Adrenal gland (tissue), 12 donors: ENCODE measurements around the gene SMPD2. TPM values are rescaled to one million over a fixed set of nuclear protein-coding genes. Genes with fewer than 3 reads are reported as not detected.

Experiments used
- DNase-seq, 7 donors: peaks; one replicate each; pipeline ENCODE4 v3.0.0-alpha.2; 2019 to 2020
- H3K27ac ChIP-seq, 5 donors: fragments of 200-600 bp; sonication (generic) in 4 of 5; 1 replicate in 3 of 5; 2 replicates in 2 of 5; pipeline versions ENCODE4 v1.5.1 to v1.8.0; 2016 to 2020; ENCODE audit warnings: mild to moderate bottlenecking in 1 of 5
- H3K27me3 ChIP-seq: fragments of 200-600 bp; 2 replicates; pipeline ENCODE4 v1.8.0; 2021
- H3K36me3 ChIP-seq, 2 donors: fragments of 200-600 bp; replicated peaks in 1 of 2; 1 replicate in 1 of 2; 2 replicates in 1 of 2; pipeline versions ENCODE4 v1.5.1 to v1.8.0; 2018 to 2022
- H3K4me1 ChIP-seq, 2 donors: fragments of 200-600 bp; replicated peaks in 1 of 2; 1 replicate in 1 of 2; 2 replicates in 1 of 2; pipeline versions ENCODE4 v1.5.1 to v1.8.0; 2018 to 2021
- H3K4me3 ChIP-seq, 4 donors: fragments of 200-600 bp; sonication (generic) in 3 of 4; one replicate each; pipeline ENCODE4 v1.5.1; 2016 to 2018
- H3K9me3 ChIP-seq, 3 donors: fragments of 200-600 bp; sonication (generic) in 1 of 3; replicated peaks in 1 of 3; 1 replicate in 2 of 3; 2 replicates in 1 of 3; pipeline versions ENCODE4 v1.5.1 to v1.8.0; 2016 to 2021
- CTCF ChIP-seq, 6 experiments: fragments of 450-650 bp in 4 of 6; fragments of 200-600 bp in 2 of 6; sonication (generic) in 1 of 6; IDR thresholded peaks; 1 replicate in 5 of 6; 2 replicates in 1 of 6; pipeline versions ENCODE4 v1.5.1 to v1.8.0; 2016 to 2021; ENCODE audit warnings: antibody characterized with exemption in 6 of 6, mild to moderate bottlenecking in 2 of 6, moderate library complexity in 1 of 6
- POLR2A ChIP-seq, 2 donors: fragments of 450-650 bp; IDR thresholded peaks; one replicate each; pipeline ENCODE4 v1.6.1; 2017; ENCODE audit warnings: antibody characterized with exemption in 2 of 2, mild to moderate bottlenecking in 2 of 2, moderate library complexity in 1 of 2
- WGBS, 4 donors: extraction: QIAGEN DNeasy Blood & Tissue Kit in 2 of 4; methylation state at CpG; one replicate each; pipeline versions ENCODE4 v1.1.5 to v1.1.7; 2013 to 2017; 5-methylcytosine and 5-hydroxymethylcytosine counted together
- intact Hi-C, 2 donors: fragments of 100-400 bp; cut with DNase I; formaldehyde crosslinking; loops; one replicate each; pipeline versions ENCODE4 v1.14.1 to v1.15.0; 2022 to 2023
- polyA plus RNA-seq, 3 donors: library from polyadenylated mRNA; stranded (reverse); fragments of 200-250 nt in 2 of 3; fragments of 350-450 nt in 1 of 3; fragmentation: Illumina TruSeq in 1 of 3; extraction: RNeasy Lipid Tissue Mini Kit (QIAGEN cat#74804) in 1 of 3; gene quantifications; one replicate each; pipeline ENCODE4 v1.2.3, GENCODE V29; 2013 to 2014
- total RNA-seq, 9 donors: library from RNA; depleted of rRNA in 4 of 9; stranded (reverse); fragments of >200 nt in 4 of 9; fragments of 120-200 nt in 1 of 9; fragmentation: NEBNext Ultra II Directional in 1 of 9; extraction: Animal tissue kit (Norgen Biotek cat#: 25700) in 1 of 9; gene quantifications; one replicate each; pipeline versions ENCODE4 v1.1.0 to v1.2.4, GENCODE V29; 2013 to 2023
- donor health status: healthy with polysubstance abuse.
- donor health status: Bipolar disorder and iron deficiency.
- donor health status: DM: yes; HTN: yes; CAD: no.
- donor health status: DM: no; HTN: no; CAD: no.
- donor health status: DM: no; HTN: no; CAD: no.
- donor health status: DM: yes; HTN: yes; CAD: no.

Gene SMPD2
- total and polyA plus RNA-seq, 12 donors, result 3.2 to 17.5 (median 10.4) TPM

GRCh38 chr6:109469591-109470189 is 29.2 kb downstream of the SMPD2 start:
- H3K4me1 ChIP-seq, result no peaks in the 10 kb centered on the region
- H3K36me3 ChIP-seq, result peaks cover 0 to 60% of the 10 kb centered on the region in 2 donors
- no peak overlapping the region for H3K4me3 ChIP-seq
- no peaks in the 10 kb centered on the region for H3K9me3 ChIP-seq
- intact Hi-C loops, result no loop called here
- DNase-seq, result no peak
- WGBS, 4 donors, result 86 to 91% (median 90%) methylated on average over 5 of the region's 5 CpGs
- H3K27me3 ChIP-seq, result no peaks in the 10 kb centered on the region
- no peak overlapping the region for H3K27ac ChIP-seq
- TF ChIP-seq CTCF (IDR thresholded peaks at IDR 0.05), result no peak
- TF ChIP-seq POLR2A (IDR thresholded peaks at IDR 0.05), result no peak

GRCh38 chr6:109471105-109471810 is 30.7 kb downstream of the SMPD2 start:
- Histone ChIP-seq H3K27ac (no peak overlapping the region), H3K36me3 (peaks cover 0 to 57% of the 10 kb centered on the region in 2 donors), H3K27me3 (no peaks in the 10 kb centered on the region), H3K9me3 (no peaks in the 10 kb centered on the region), H3K4me3 (no peak overlapping the region), H3K4me1 (peaks cover 0 to 3% of the 10 kb centered on the region in 2 donors)
- intact Hi-C loops, result no loop called here
- TF ChIP-seq POLR2A (IDR thresholded peaks at IDR 0.05) (no peak), CTCF (IDR thresholded peaks at IDR 0.05) (no peak)
- DNase-seq, result no peak
- 92 to 100% (median 96%) methylated on average over 4 to 5 of the region's 5 CpGs for WGBS, 4 donors

GRCh38 chr6:109472132-109472995 is 31.8 kb downstream of the SMPD2 start:
- no peaks in the 10 kb centered on the region for H3K9me3 ChIP-seq
- 94 to 96% (median 96%) methylated on average over 9 of the region's 9 CpGs for WGBS, 4 donors
- TF ChIP-seq CTCF (IDR thresholded peaks at IDR 0.05) (no peak), POLR2A (IDR thresholded peaks at IDR 0.05) (no peak)
- H3K36me3 ChIP-seq, result peaks cover 0 to 61% of the 10 kb centered on the region in 2 donors
- no peak overlapping the region for H3K4me3 ChIP-seq
- no peak overlapping the region for H3K27ac ChIP-seq
- intact Hi-C loops, result no loop called here
- peaks cover 0 to 3% of the 10 kb centered on the region in 2 donors for H3K4me1 ChIP-seq
- no peak for DNase-seq
- no peaks in the 10 kb centered on the region for H3K27me3 ChIP-seq

DNA sequence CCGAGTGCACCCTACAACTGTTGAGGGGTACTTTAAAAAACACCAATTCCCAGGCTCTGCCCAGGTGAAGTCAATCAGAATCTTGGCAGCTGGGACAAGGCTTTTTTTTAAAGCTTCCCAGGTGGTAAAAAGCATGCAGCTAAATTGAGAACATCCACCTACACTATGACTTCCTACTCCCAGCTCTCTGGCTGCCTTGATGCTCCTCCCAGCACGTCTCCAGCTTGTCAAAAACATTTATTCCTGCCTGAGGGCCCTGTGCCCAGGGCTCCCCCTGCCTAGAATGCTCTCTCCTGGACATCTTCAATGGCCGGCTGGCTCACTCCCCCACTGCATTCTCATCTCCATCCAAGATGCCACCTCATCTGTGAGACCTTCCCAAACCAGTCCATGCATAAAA is 32.6 kb downstream of the SMPD2 start:
- Histone ChIP-seq H3K4me1 (peaks cover 0 to 9% of the 10 kb centered on the region in 2 donors), H3K36me3 (peaks cover 0 to 61% of the 10 kb centered on the region in 2 donors), H3K9me3 (no peaks in the 10 kb centered on the region), H3K4me3 (no peak overlapping the region), H3K27ac (no peak overlapping the region), H3K27me3 (no peaks in the 10 kb centered on the region)
- DNase-seq, result no peak
- intact Hi-C loops, result no loop called here
- TF ChIP-seq CTCF (IDR thresholded peaks at IDR 0.05) (no peak), POLR2A (IDR thresholded peaks at IDR 0.05) (no peak)
- 93 to 96% (median 94%) methylated on average over 3 of the region's 3 CpGs for WGBS, 4 donors
